ENCODE measurements around the gene GJC2. TPM values are rescaled to one million over a fixed set of nuclear protein-coding genes. Genes with fewer than 3 reads are reported as not detected.

Gene GJC2
- total and polyA plus RNA-seq, 5 experiments from 2014 or later, result 0.16 to 2.8 (median 1.4) TPM; not detected in 1

- Mint-ChIP-seq H3K4me3 (peak overlapping the region in 5 of 10 donors; percentile 10 to 85 (median 26)), H3K36me3 (peaks cover 0 to 2% (median 0%) of the 10 kb centered on the region in 3 donors), H3K9me3 (no peaks in the 10 kb centered on the region), H3K27ac (peak overlapping the region; percentile 76 to 99 (median 94)), H3K27me3 (no peaks in the 10 kb centered on the region), H3K4me1 (peaks cover 24 to 56% (median 47%) of the 10 kb centered on the region in 4 donors)
- DNase-seq (peak in 1 of 10 donors; percentile 60), ATAC-seq (no peak)
- POLR2A ChIA-PET, result interaction anchor here (0.6 to 8.4 kb wide), 5 partner anchors 11 to 1445 kb away, joined by 3 to 128 read pairs (median 3); partner anchors contain the start of gene GUK1
Observed at GRCh38 chr1:228163007-228163753, 13.4 kb downstream of the GJC2 start.

GRCh38 chr1:228163776-228164519, 14.2 kb downstream of the GJC2 start:
- Mint-ChIP-seq H3K9me3 (no peaks in the 10 kb centered on the region), H3K36me3 (peaks cover 0 to 2% (median 0%) of the 10 kb centered on the region in 3 donors), H3K27ac (peak overlapping the region; percentile 81 to 99 (median 97)), H3K27me3 (no peaks in the 10 kb centered on the region), H3K4me3 (peak overlapping the region; percentile 55 to 92 (median 78)), H3K4me1 (peaks cover 24 to 61% (median 52%) of the 10 kb centered on the region in 4 donors)
- POLR2A ChIA-PET, result interaction anchor here (0.7 to 8.4 kb wide), 6 partner anchors 8 to 82 kb away, joined by 3 to 128 read pairs (median 13); partner anchors contain the start of genes ARF1 and GUK1
- DNase-seq (peak in 1 of 10 donors; percentile 60), ATAC-seq (no peak)

GRCh38 chr1:228164561-228165371, 15.0 kb downstream of the GJC2 start:
- Mint-ChIP-seq H3K4me1 (peaks cover 24 to 65% (median 58%) of the 10 kb centered on the region in 4 donors), H3K4me3 (peak overlapping the region; percentile 81 to 93 (median 88)), H3K9me3 (no peaks in the 10 kb centered on the region), H3K27me3 (no peaks in the 10 kb centered on the region), H3K27ac (peak overlapping the region; percentile 89 to 99 (median 97)), H3K36me3 (peaks cover 0 to 7% (median 0%) of the 10 kb centered on the region in 3 donors)
- DNase-seq (peak in 1 of 10 donors; percentile 51), ATAC-seq (no peak)
- POLR2A ChIA-PET, result interaction anchor here (0.6 to 8.4 kb wide), 20 partner anchors 8 to 1226 kb away, joined by 3 to 128 read pairs (median 5); partner anchors contain the start of genes ARF1, GUK1 and RNF187

GRCh38 chr1:228165372-228166169, 15.8 kb downstream of the GJC2 start, which contains the start of gene IBA57:
IBA57 (plus strand) TSS chr1:228165804; CDS start chr1:228165817, 13 bp downstream.
- POLR2A ChIA-PET, result interaction anchor here (0.6 to 8.4 kb wide), 27 partner anchors 9 to 1227 kb away, joined by 3 to 128 read pairs (median 4); partner anchors contain the start of genes ARF1, GUK1, RNF187 and TRIM11
- peak within 1 kb of the TSS; percentile 89 to 99 (median 97) for H3K27ac Mint-ChIP-seq
- H3K9me3 Mint-ChIP-seq, result no peaks in the 10 kb centered on the region
- peak; percentile 77 to 79 for ATAC-seq
- peak within 1 kb of the TSS; percentile 81 to 93 (median 90) for H3K4me3 Mint-ChIP-seq
- peaks cover 0 to 7% (median 0%) of the 10 kb centered on the region in 3 donors for H3K36me3 Mint-ChIP-seq
- H3K4me1 Mint-ChIP-seq, result peaks cover 26 to 67% (median 57%) of the 10 kb centered on the region in 4 donors
- DNase-seq, result peak; percentile 99 to 100 (median 100)
- H3K27me3 Mint-ChIP-seq, result no peaks in the 10 kb centered on the region

- H3K27me3 Mint-ChIP-seq, result no peaks in the 10 kb centered on the region
- ATAC-seq (peak; percentile 31 to 70), DNase-seq (peak in 9 of 10 donors; percentile 31 to 83 (median 60))
Observed at GRCh38 chr1:228166170-228166936, 16.6 kb downstream of the GJC2 start.

GRCh38 chr1:228168563-228169270, 19.0 kb downstream of the GJC2 start:
- Mint-ChIP-seq H3K4me1 (peaks cover 29 to 58% (median 47%) of the 10 kb centered on the region in 4 donors), H3K9me3 (no peaks in the 10 kb centered on the region), H3K4me3 (peak overlapping the region in 3 of 10 donors; percentile 9 to 45 (median 34)), H3K36me3 (peaks cover 0 to 7% (median 0%) of the 10 kb centered on the region in 3 donors), H3K27ac (peak overlapping the region in 7 of 10 donors; percentile 55 to 96 (median 80)), H3K27me3 (no peaks in the 10 kb centered on the region)
- POLR2A ChIA-PET, result interaction anchor here (0.9 to 8.4 kb wide), 4 partner anchors 10 to 237 kb away, joined by 3 to 128 read pairs (median 4); partner anchors contain the start of gene GUK1
- DNase-seq, result no peak
- no peak for ATAC-seq

More at GRCh38 chr1:228166170-228166936, 16.6 kb downstream of the GJC2 start:
- POLR2A ChIA-PET, result interaction anchor here (0.8 to 8.4 kb wide), 18 partner anchors 10 to 320 kb away, joined by 3 to 128 read pairs (median 6); partner anchors contain the start of genes ARF1, GUK1, RNF187 and TRIM11
- Mint-ChIP-seq H3K4me1 (peaks cover 26 to 65% (median 56%) of the 10 kb centered on the region in 4 donors), H3K36me3 (peaks cover 0 to 7% (median 0%) of the 10 kb centered on the region in 3 donors), H3K9me3 (no peaks in the 10 kb centered on the region), H3K4me3 (peak overlapping the region; percentile 73 to 92 (median 84)), H3K27ac (peak overlapping the region; percentile 84 to 99 (median 96))

- H3K36me3 Mint-ChIP-seq, result peaks cover 0 to 7% (median 0%) of the 10 kb centered on the region in 3 donors
- H3K9me3 Mint-ChIP-seq, result no peaks in the 10 kb centered on the region
- no peak for ATAC-seq
- no peak overlapping the region for H3K4me3 Mint-ChIP-seq
- peaks cover 23 to 51% (median 41%) of the 10 kb centered on the region in 4 donors for H3K4me1 Mint-ChIP-seq
- POLR2A ChIA-PET, result no interaction called here
- H3K27me3 Mint-ChIP-seq, result no peaks in the 10 kb centered on the region
- no peak for DNase-seq
- H3K27ac Mint-ChIP-seq, result peak overlapping the region in 5 of 10 donors; percentile 8 to 96 (median 42)
Observed at GRCh38 chr1:228169345-228169744, 19.6 kb downstream of the GJC2 start.

- ATAC-seq, result no peak
Observed at GRCh38 chr1:228170666-228171065, 20.9 kb downstream of the GJC2 start.

GRCh38 chr1:228171221-228171891, 21.6 kb downstream of the GJC2 start:
- H3K9me3 Mint-ChIP-seq, result no peaks in the 10 kb centered on the region
- no peaks in the 10 kb centered on the region for H3K27me3 Mint-ChIP-seq
- ATAC-seq, result no peak
- H3K27ac Mint-ChIP-seq, result peak overlapping the region in 1 of 10 donors; percentile 18
- H3K4me3 Mint-ChIP-seq, result no peak overlapping the region
- H3K36me3 Mint-ChIP-seq, result peaks cover 0 to 7% (median 0%) of the 10 kb centered on the region in 3 donors
- POLR2A ChIA-PET, result interaction anchor here (0.9 kb wide), 1 partner anchor 31 kb away, joined by 3 read pairs; the partner anchor contains the start of gene GUK1
- peaks cover 17 to 43% (median 31%) of the 10 kb centered on the region in 4 donors for H3K4me1 Mint-ChIP-seq
- DNase-seq, result no peak

More at GRCh38 chr1:228170666-228171065, 20.9 kb downstream of the GJC2 start:
- Mint-ChIP-seq H3K27ac (peak overlapping the region in 4 of 10 donors; percentile 6 to 87 (median 66)), H3K4me3 (no peak overlapping the region), H3K9me3 (no peaks in the 10 kb centered on the region), H3K36me3 (peaks cover 0 to 7% (median 0%) of the 10 kb centered on the region in 3 donors), H3K4me1 (peaks cover 17 to 43% (median 31%) of the 10 kb centered on the region in 4 donors), H3K27me3 (no peaks in the 10 kb centered on the region)
- no peak for DNase-seq
- POLR2A ChIA-PET, result interaction anchor here (1.0 kb wide), 1 partner anchor 30 kb away, joined by 3 read pairs; the partner anchor contains the start of gene GUK1
